ENCODE results near the gene PGM1.

PGM1 gene

DNA sequence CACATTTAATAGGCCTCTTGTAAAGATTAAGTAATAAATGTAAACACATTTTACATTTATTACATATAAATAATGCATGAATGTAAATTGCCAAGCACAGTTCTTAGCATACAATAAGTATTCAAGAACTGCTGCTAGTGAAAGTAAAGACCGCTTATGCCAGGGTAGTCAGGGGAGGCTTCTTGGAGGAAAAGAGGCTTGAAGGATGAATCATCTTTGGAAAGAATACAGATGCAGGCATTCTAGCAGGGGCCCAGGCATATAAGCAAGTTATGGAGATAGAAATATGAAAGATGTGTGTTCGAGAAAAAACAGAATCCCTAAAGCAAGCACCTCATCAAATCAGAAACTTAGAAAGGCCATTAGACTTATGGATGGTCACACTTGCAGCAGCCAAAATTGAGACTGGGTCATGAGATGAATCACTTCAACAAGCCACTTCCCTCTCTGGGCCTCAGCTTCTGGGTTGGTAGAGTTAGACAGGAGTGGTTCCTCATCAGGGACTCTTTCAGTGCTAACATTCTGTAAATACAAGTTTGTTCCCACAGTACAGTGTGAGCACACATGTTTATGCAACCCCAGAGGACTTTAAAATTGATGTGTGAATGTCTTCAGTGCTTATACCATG lies 100.8 kb downstream of the PGM1 start:
- TF ChIP-seq, protein P1, sequence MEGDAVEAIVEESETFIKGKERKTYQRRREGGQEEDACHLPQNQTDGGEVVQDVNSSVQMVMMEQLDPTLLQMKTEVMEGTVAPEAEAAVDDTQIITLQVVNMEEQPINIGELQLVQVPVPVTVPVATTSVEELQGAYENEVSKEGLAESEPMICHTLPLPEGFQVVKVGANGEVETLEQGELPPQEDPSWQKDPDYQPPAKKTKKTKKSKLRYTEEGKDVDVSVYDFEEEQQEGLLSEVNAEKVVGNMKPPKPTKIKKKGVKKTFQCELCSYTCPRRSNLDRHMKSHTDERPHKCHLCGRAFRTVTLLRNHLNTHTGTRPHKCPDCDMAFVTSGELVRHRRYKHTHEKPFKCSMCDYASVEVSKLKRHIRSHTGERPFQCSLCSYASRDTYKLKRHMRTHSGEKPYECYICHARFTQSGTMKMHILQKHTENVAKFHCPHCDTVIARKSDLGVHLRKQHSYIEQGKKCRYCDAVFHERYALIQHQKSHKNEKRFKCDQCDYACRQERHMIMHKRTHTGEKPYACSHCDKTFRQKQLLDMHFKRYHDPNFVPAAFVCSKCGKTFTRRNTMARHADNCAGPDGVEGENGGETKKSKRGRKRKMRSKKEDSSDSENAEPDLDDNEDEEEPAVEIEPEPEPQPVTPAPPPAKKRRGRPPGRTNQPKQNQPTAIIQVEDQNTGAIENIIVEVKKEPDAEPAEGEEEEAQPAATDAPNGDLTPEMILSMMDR (IDR thresholded peaks at IDR 0.05; ENCODE audit: low read depth, low read length) = no peak
- no peak overlapping the region for H3K4me3 ChIP-seq (ENCODE audit: low read depth, low read length)

DNA sequence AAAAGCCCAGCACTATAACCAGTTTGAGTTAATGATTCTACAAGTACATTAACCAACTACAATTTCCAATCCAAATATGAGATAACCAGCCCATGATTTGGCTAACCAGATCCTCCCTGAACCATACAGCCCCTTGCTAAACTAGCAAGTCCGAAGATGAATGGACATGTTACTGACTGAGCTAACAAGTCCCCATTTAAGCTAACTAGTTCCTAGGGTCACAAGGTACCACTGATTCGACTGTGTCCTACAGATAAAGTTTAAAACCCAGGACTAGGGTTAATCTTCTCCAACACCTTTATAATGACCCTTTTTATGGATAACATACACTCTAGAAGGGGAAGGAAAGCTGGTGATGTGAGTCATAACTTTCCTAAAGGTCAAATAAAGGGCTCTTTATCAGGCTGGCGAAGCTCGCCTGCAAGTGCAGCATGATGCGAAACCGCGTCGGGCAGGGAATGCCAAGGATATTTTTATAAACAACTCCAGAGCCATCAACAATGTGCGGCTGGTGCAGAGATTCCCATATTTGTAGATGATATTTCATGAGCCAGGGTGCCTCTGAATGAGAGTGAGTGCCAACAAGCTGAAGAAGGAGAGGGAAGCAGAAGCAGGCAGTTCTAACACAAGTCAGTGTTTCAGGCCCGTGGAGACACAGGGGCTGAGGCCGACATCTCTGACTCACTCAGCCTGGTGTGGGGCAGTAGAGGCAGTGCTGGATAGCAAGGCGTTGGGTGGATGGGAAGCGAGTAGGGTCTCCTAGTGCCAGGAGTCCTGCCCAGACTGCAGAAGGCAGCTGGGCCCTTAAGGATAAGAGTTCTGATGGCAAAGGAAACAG lies 105.0 kb downstream of the PGM1 start:
- H3K4me3 ChIP-seq (ENCODE audit: low read depth, low read length) = no peak overlapping the region
- TF ChIP-seq, protein P1 (IDR thresholded peaks at IDR 0.05; ENCODE audit: low read depth, low read length) = no peak

DNA sequence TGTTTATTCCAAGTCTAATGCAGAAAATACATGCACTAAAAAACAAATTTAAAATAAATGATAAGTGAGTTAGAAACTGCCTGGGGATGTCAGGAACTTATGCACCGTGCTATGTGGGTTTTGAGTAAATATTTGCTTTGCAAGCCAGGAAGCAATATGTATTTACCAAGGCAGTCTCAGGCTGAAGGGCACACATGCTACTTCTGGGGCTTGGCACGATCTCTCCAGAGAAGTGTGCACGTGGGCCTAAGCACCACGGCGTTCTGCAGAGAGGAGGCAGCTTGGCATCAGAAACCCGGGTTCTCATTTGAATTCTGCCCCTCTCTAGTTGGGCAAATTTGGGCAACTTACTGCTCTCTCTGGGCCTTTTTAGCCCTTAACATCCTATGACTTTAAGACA lies 108.0 kb downstream of the PGM1 start:
- TF ChIP-seq, protein P1 (IDR thresholded peaks at IDR 0.05; ENCODE audit: low read depth, low read length) = no peak

DNA sequence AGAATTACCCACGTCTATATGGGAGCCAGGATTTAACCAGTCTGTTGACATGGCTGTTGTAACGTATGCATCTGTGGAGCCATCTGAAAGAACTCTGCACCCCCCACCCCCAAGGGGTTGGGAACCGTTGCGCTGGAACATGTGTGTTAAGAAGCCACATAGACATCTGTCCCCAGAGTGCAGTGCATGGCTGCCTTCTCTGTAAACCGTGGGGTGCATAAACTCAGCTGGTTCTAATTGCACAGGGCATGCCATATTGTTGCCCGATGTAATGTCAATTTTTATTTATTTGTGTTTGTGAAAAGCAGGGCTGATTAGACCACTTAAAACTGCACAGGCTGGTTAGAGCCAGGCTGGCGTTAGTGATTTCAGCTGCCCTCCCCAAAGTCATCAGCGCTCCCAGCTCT lies 110.5 kb downstream of the PGM1 start:
- TF ChIP-seq, protein P1 (IDR thresholded peaks at IDR 0.05; ENCODE audit: low read depth, low read length) = no peak
- H3K4me3 ChIP-seq (ENCODE audit: low read depth, low read length) = no peak overlapping the region

More for the DNA sequence above, 108.0 kb downstream of the PGM1 start:
- no peak overlapping the region for H3K4me3 ChIP-seq (ENCODE audit: low read depth, low read length)

DNA sequence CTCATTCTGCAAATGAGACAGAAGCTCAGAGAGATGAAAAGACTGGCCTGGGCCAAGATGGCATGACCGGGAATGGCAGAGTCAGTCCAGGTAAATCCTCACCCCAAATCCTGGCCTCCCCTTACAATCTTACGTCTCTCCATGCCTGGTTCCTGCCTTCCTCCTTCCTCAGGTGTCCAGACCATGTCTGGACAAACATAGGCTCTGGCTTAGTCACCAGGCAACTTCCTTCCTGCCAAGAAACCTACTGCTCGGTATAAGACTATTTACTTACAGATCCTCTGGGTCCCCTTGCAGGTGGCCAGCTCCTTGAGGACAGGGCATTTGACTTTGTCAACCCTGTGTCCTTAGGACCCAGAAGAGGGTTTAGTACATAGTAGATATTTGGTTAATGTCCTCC lies 111.2 kb downstream of the PGM1 start:
- H3K4me3 ChIP-seq (ENCODE audit: low read depth, low read length) = no peak overlapping the region
- TF ChIP-seq, protein P1 (IDR thresholded peaks at IDR 0.05; ENCODE audit: low read depth, low read length) = no peak

DNA sequence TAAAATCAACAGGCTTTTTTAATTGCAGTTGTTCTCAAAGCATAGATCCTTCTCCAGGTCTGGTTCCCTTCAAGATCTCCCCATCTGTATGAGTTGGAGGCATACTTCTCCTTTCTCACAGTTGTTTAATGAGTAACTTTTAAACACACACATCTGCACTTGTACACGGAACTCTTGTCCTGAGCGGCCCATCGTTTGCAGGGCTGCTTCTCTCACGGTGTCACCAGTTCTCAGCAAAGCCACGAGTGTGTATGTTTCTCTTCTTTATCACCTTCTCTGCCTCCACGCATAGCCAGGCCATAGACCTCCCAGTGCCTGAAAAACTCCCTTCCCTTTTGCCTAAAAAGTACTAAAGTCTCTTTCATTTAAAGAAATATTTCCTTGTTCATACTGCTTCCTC lies 111.9 kb downstream of the PGM1 start:
- H3K4me3 ChIP-seq (ENCODE audit: low read depth, low read length) = no peak overlapping the region
- TF ChIP-seq, protein P1 (IDR thresholded peaks at IDR 0.05; ENCODE audit: low read depth, low read length) = no peak

DNA sequence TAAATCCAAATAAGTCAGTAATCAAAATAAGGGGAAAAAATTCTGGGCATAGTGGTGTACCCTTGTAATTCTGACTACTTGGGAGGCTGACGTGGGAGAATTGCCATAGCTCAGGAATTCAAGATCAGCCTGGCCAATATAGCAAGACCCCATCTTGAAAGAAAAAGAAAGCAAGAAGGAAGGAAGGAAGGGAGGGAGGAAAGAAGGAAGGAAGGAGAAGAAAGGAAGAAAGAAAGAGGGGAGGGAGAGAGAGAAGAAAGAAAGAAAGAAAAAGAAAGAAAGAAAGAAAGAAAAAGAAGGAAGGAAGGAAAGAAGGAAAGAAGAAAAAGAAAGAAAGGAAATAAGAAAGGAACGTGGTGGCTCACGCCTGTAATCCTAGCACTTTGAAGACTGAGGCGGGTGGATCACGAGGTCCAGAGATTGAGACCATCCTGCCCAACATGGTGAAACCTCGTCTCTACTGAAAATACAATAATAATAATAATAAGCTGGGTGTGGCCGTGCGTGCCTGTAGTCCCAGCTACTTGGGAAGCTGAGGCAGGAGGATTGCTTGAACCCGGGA lies 116.1 kb downstream of the PGM1 start:
- H3K4me3 ChIP-seq (ENCODE audit: low read depth, low read length) = no peak overlapping the region
- TF ChIP-seq, protein P1 (IDR thresholded peaks at IDR 0.05; ENCODE audit: low read depth, low read length) = no peak

Data from WI38 (cell line).